ENCODE data around the gene RALGPS1.

RALGPS1 gene

GRCh38 chr9:127078336-127078735 lies 163.8 kb downstream of the RALGPS1 start:
- H3K4me3 ChIP-seq (replicated peaks; ENCODE audit: low read depth, low read length), result no peak overlapping the region
- no peak for TF ChIP-seq CTCF (IDR thresholded peaks at IDR 0.05; ENCODE audit: low read depth, low read length, missing control alignments)
- DNase-seq (ENCODE audit: extremely low read depth, low read depth), result no peak

- DNase-seq (ENCODE audit: extremely low read depth, low read depth), result no peak
- no peak for TF ChIP-seq CTCF (IDR thresholded peaks at IDR 0.05; ENCODE audit: low read depth, low read length, missing control alignments)
- H3K4me3 ChIP-seq (replicated peaks; ENCODE audit: low read depth, low read length), result no peak overlapping the region
Observed at GRCh38 chr9:127078988-127079387, 164.4 kb downstream of the RALGPS1 start.

GRCh38 chr9:127079446-127080140 lies 165.0 kb downstream of the RALGPS1 start:
- no peak for TF ChIP-seq CTCF (IDR thresholded peaks at IDR 0.05; ENCODE audit: low read depth, low read length, missing control alignments)
- no peak for DNase-seq (ENCODE audit: extremely low read depth, low read depth)
- H3K4me3 ChIP-seq (replicated peaks; ENCODE audit: low read depth, low read length), result no peak overlapping the region

GRCh38 chr9:127081250-127082185 lies 166.9 kb downstream of the RALGPS1 start:
- DNase-seq (ENCODE audit: extremely low read depth, low read depth), result no peak
- H3K4me3 ChIP-seq (replicated peaks; ENCODE audit: low read depth, low read length), result no peak overlapping the region
- TF ChIP-seq CTCF (IDR thresholded peaks at IDR 0.05; ENCODE audit: low read depth, low read length, missing control alignments), result no peak

- DNase-seq (ENCODE audit: extremely low read depth, low read depth), result no peak
Observed at GRCh38 chr9:127083138-127083980, 168.8 kb downstream of the RALGPS1 start.

More at GRCh38 chr9:127083138-127083980, 168.8 kb downstream of the RALGPS1 start:
- TF ChIP-seq CTCF (IDR thresholded peaks at IDR 0.05; ENCODE audit: low read depth, low read length, missing control alignments), result no peak
- no peak overlapping the region for H3K4me3 ChIP-seq (replicated peaks; ENCODE audit: low read depth, low read length)
